Measurements from ENCODE around the gene KRTAP4-2.
"Not testable (repeated sequence)": the region's sequence is repeated elsewhere in the genome, so short reads cannot be mapped to it uniquely, and the experiment has no call there.

The KRTAP4-2 gene

DNA sequence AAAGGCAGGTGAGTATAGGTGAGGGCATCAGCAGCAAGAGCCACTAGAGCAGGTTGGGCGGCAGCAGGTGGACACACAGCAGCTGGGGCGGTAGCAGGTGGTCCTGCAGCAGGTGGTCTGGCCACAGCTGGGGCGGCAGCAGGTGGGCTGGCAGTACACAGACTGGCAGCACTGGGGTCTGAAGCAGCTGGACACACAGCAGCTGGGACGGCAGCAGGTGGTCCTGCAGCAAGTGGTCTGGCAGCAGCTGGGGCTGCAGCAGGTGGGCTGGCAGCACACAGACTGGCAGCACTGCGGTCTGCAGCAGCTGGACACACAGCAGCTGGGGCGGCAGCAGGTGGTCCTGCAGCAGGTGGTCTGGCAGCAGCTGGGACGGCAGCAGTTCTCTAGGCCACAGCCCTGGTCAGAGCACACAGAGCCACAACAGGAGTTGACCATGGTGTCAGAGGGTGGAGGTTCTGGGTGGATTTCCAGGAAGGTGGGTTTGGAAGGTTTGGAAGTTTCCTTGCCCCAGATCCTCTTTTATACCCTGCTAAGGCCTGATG, at the start of gene KRTAP4-2:
Gene KRTAP4-2, minus strand, starts transcription at position 495 of the 545 bp plus-strand sequence. Its CDS starts 57 bp downstream, at position 438.
- peaks cover 0 to 5% of the 10 kb centered on the region in 2 donors for H3K4me1 ChIP-seq (ENCODE audit: control insufficient read depth in 1 of 2, insufficient read depth in 2 of 2, low read length in 2 of 2)
- H3K9ac ChIP-seq (ENCODE audit: low read depth in 1 of 2, low read length in 2 of 2), result no peak within 1 kb of the TSS
- H3K27me3 ChIP-seq (ENCODE audit: control insufficient read depth in 1 of 2, insufficient read depth in 2 of 2, low read length in 2 of 2), result peaks cover 4 to 23% of the 10 kb centered on the region in 2 donors
- no peak within 1 kb of the TSS for H3K27ac ChIP-seq (ENCODE audit: low read depth, low read length)
- no peak within 1 kb of the TSS for H3K4me3 ChIP-seq (ENCODE audit: low read depth in 1 of 2, low read length in 2 of 2)
- H3K36me3 ChIP-seq (ENCODE audit: control insufficient read depth in 1 of 2, insufficient read depth in 2 of 2, low read length in 2 of 2), result no peaks in the 10 kb centered on the region
- H3K9me3 ChIP-seq (ENCODE audit: control insufficient read depth in 1 of 2, low read length in 2 of 2), result no peaks in the 10 kb centered on the region

DNA sequence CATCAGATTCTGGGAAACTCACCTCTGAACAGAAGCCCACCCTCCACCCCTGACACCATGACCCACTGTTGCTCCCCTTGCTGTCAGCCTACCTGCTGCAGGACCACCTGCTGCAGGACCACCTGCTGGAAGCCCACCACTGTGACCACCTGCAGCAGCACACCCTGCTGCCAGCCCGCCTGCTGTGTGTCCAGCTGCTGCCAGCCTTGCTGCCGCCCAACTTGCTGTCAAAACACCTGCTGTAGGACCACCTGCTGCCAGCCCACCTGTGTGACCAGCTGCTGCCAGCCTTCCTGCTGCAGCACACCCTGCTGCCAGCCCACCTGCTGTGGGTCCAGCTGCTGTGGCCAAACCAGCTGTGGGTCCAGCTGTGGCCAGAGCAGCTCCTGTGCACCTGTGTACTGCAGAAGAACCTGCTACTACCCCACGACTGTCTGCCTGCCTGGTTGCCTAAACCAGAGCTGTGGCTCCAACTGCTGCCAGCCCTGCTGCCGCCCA, 48.6 kb upstream of the KRTAP4-2 start, which contains the start of gene KRTAP9-2:
Gene KRTAP9-2, plus strand, starts transcription at position 51 of the 498 bp plus-strand sequence. Its CDS starts 7 bp downstream, at position 58.
- not testable (repeated sequence) for H3K4me1 ChIP-seq (ENCODE audit: control insufficient read depth in 1 of 2, insufficient read depth in 2 of 2, low read length in 2 of 2); H3K9ac ChIP-seq (ENCODE audit: low read depth in 1 of 2, low read length in 2 of 2); H3K4me3 ChIP-seq (ENCODE audit: low read depth in 1 of 2, low read length in 2 of 2); H3K9me3 ChIP-seq (ENCODE audit: control insufficient read depth in 1 of 2, low read length in 2 of 2); H3K27ac ChIP-seq (ENCODE audit: low read depth, low read length); H3K36me3 ChIP-seq (ENCODE audit: control insufficient read depth in 1 of 2, insufficient read depth in 2 of 2, low read length in 2 of 2); H3K27me3 ChIP-seq (ENCODE audit: control insufficient read depth in 1 of 2, insufficient read depth in 2 of 2, low read length in 2 of 2)

DNA sequence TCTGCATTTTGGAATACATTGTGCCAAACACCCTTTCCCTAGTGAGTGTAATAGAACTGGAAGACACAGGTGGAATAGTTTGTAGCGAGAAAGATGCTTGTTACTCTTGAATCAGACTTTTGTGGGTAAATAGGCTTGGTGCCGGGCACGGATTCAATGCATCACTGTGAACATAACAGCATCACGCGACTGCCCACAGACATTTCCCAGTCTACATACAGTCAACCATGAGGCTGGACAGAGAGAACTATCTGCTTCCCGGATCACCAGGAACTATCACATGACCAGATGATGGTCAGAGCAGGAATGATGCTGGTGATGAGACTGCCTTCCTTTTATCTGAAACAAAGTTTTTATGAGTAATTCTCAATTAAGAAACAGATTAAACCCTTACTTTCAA, 48.0 kb upstream of the KRTAP4-2 start:
- no peak overlapping the region for H3K4me3 ChIP-seq (ENCODE audit: low read depth in 1 of 2, low read length in 2 of 2)
- no peaks in the 10 kb centered on the region for H3K9me3 ChIP-seq (ENCODE audit: control insufficient read depth in 1 of 2, low read length in 2 of 2)
- H3K27ac ChIP-seq (ENCODE audit: low read depth, low read length), result no peak overlapping the region

DNA sequence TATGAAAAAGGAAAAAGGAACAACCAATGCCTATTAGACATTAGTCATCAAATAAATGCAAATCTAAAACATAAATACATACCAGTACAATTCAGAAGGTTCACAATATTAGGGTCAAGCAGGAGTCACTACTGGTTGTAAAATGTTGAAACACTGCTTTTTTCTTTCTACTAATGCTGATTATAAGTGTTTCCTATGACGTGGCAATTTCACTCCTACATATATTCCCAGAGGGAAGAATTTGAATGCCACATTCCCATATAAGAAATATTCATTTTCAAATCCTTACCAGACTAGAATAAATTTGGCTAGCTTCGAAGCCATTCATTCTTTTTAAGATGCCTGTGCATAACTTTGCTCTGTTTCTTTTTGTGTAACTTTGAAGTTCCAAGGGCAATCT, 45.8 kb upstream of the KRTAP4-2 start:
- H3K9me3 ChIP-seq (ENCODE audit: control insufficient read depth in 1 of 2, low read length in 2 of 2), result no peaks in the 10 kb centered on the region
- no peak overlapping the region for H3K4me3 ChIP-seq (ENCODE audit: low read depth in 1 of 2, low read length in 2 of 2)
- H3K27ac ChIP-seq (ENCODE audit: low read depth, low read length), result no peak overlapping the region
- no peaks in the 10 kb centered on the region for H3K4me1 ChIP-seq (ENCODE audit: control insufficient read depth in 1 of 2, insufficient read depth in 2 of 2, low read length in 2 of 2)
- no peak overlapping the region for H3K9ac ChIP-seq (ENCODE audit: low read depth in 1 of 2, low read length in 2 of 2)
- peaks cover 0 to 6% of the 10 kb centered on the region in 2 donors for H3K27me3 ChIP-seq (ENCODE audit: control insufficient read depth in 1 of 2, insufficient read depth in 2 of 2, low read length in 2 of 2)
- no peaks in the 10 kb centered on the region for H3K36me3 ChIP-seq (ENCODE audit: control insufficient read depth in 1 of 2, insufficient read depth in 2 of 2, low read length in 2 of 2)

More for the DNA sequence above, 48.0 kb upstream of the KRTAP4-2 start:
- Histone ChIP-seq H3K9ac (ENCODE audit: low read depth in 1 of 2, low read length in 2 of 2) (no peak overlapping the region), H3K4me1 (ENCODE audit: control insufficient read depth in 1 of 2, insufficient read depth in 2 of 2, low read length in 2 of 2) (no peaks in the 10 kb centered on the region), H3K36me3 (ENCODE audit: control insufficient read depth in 1 of 2, insufficient read depth in 2 of 2, low read length in 2 of 2) (no peaks in the 10 kb centered on the region), H3K27me3 (ENCODE audit: control insufficient read depth in 1 of 2, insufficient read depth in 2 of 2, low read length in 2 of 2) (peaks cover 0 to 6% of the 10 kb centered on the region in 2 donors)

DNA sequence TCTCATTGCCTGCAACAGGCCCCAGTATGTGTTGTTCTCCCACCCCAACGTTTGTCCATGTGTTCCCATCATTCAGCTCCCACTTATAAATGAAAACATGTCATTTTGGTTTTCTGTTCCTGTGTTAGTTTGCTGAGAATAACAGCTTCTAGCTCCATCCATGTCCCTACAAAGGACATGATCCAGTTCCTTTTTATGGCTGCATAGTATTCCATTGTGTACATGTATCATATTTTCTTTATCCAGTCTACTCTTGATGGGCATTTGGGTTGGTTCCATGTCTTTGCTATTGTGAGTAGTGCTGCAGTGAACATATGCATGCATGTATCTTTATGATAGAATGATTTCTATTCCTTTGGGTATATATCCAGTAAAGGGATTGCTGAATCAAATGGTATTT, 37.7 kb upstream of the KRTAP4-2 start:
- no peaks in the 10 kb centered on the region for H3K4me1 ChIP-seq (ENCODE audit: control insufficient read depth in 1 of 2, insufficient read depth in 2 of 2, low read length in 2 of 2)
- H3K9ac ChIP-seq (ENCODE audit: low read depth in 1 of 2, low read length in 2 of 2), result no peak overlapping the region
- H3K27me3 ChIP-seq (ENCODE audit: control insufficient read depth in 1 of 2, insufficient read depth in 2 of 2, low read length in 2 of 2), result peaks cover 0 to 8% of the 10 kb centered on the region in 2 donors
- no peak overlapping the region for H3K27ac ChIP-seq (ENCODE audit: low read depth, low read length)
- H3K36me3 ChIP-seq (ENCODE audit: control insufficient read depth in 1 of 2, insufficient read depth in 2 of 2, low read length in 2 of 2), result no peaks in the 10 kb centered on the region
- no peak overlapping the region for H3K4me3 ChIP-seq (ENCODE audit: low read depth in 1 of 2, low read length in 2 of 2)
- H3K9me3 ChIP-seq (ENCODE audit: control insufficient read depth in 1 of 2, low read length in 2 of 2), result no peaks in the 10 kb centered on the region

GRCh38 chr17:41212524-41213169, 34.6 kb upstream of the KRTAP4-2 start:
- Histone ChIP-seq H3K27ac (ENCODE audit: low read depth, low read length) (no peak overlapping the region), H3K4me1 (ENCODE audit: control insufficient read depth in 1 of 2, insufficient read depth in 2 of 2, low read length in 2 of 2) (no peaks in the 10 kb centered on the region), H3K36me3 (ENCODE audit: control insufficient read depth in 1 of 2, insufficient read depth in 2 of 2, low read length in 2 of 2) (no peaks in the 10 kb centered on the region), H3K9ac (ENCODE audit: low read depth in 1 of 2, low read length in 2 of 2) (no peak overlapping the region), H3K4me3 (ENCODE audit: low read depth in 1 of 2, low read length in 2 of 2) (no peak overlapping the region), H3K27me3 (ENCODE audit: control insufficient read depth in 1 of 2, insufficient read depth in 2 of 2, low read length in 2 of 2) (peaks cover 3 to 12% of the 10 kb centered on the region in 2 donors), H3K9me3 (ENCODE audit: control insufficient read depth in 1 of 2, low read length in 2 of 2) (no peaks in the 10 kb centered on the region)

- peaks cover 5 to 12% of the 10 kb centered on the region in 2 donors for H3K27me3 ChIP-seq (ENCODE audit: control insufficient read depth in 1 of 2, insufficient read depth in 2 of 2, low read length in 2 of 2)
- H3K4me1 ChIP-seq (ENCODE audit: control insufficient read depth in 1 of 2, insufficient read depth in 2 of 2, low read length in 2 of 2), result no peaks in the 10 kb centered on the region
- no peak overlapping the region for H3K4me3 ChIP-seq (ENCODE audit: low read depth in 1 of 2, low read length in 2 of 2)
- H3K9me3 ChIP-seq (ENCODE audit: control insufficient read depth in 1 of 2, low read length in 2 of 2), result no peaks in the 10 kb centered on the region
- H3K9ac ChIP-seq (ENCODE audit: low read depth in 1 of 2, low read length in 2 of 2), result no peak overlapping the region
- no peak overlapping the region for H3K27ac ChIP-seq (ENCODE audit: low read depth, low read length)
- H3K36me3 ChIP-seq (ENCODE audit: control insufficient read depth in 1 of 2, insufficient read depth in 2 of 2, low read length in 2 of 2), result no peaks in the 10 kb centered on the region
Measured at GRCh38 chr17:41211845-41212466, 33.9 kb upstream of the KRTAP4-2 start.

DNA sequence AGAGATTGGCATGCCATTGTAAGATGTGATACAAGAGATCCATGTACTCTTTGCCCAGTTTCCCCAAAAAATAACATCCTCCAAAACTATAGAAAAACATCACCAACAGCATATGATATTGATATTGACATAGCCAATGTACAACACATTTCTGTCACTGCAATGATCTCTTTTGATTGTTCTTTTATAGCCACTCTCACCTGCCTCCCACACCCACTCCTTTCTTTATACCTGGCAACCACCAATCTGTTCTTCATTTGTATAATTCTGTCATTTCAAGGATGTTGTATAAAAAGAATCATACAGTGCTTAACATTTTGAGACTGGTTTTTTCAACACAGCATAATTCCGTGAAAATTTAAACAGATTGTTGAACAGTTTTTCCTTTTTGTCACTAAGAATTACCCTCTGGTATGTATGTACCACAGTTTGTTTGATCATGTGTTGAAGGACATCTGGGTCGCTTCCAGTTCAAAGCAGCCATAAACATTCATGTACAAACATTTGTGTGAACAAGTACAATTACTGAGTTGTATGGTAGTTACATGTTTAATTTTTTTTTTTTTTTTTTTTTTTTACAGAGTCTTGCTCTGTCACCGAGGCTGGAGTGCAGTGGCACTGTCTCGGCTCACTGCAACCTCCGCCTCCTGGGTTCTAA, 21.5 kb upstream of the KRTAP4-2 start:
- Histone ChIP-seq H3K27ac (ENCODE audit: low read depth, low read length) (no peak overlapping the region), H3K4me3 (ENCODE audit: low read depth in 1 of 2, low read length in 2 of 2) (no peak overlapping the region)

DNA sequence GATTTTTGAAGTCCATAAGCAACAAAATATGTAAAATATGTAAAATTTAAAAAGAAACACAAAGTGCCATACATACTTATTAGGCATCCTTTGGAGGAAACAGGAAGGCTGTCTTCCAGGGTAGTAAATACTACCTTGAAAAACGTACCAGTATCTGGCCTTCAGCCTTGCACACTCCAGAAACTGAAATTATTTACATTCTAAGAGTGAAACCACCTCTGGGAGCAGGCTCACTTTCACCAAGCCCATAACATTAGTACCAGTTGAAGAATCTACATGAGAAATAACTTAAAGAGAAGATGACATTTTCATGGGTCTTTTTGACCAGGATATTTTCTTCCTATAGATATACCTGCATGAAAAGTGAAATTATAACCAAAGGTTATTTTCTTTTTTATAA, 18.0 kb upstream of the KRTAP4-2 start:
- Histone ChIP-seq H3K4me1 (ENCODE audit: control insufficient read depth in 1 of 2, insufficient read depth in 2 of 2, low read length in 2 of 2) (no peaks in the 10 kb centered on the region), H3K36me3 (ENCODE audit: control insufficient read depth in 1 of 2, insufficient read depth in 2 of 2, low read length in 2 of 2) (no peaks in the 10 kb centered on the region), H3K27me3 (ENCODE audit: control insufficient read depth in 1 of 2, insufficient read depth in 2 of 2, low read length in 2 of 2) (peaks cover 0 to 6% of the 10 kb centered on the region in 2 donors), H3K4me3 (ENCODE audit: low read depth in 1 of 2, low read length in 2 of 2) (no peak overlapping the region), H3K9me3 (ENCODE audit: control insufficient read depth in 1 of 2, low read length in 2 of 2) (no peaks in the 10 kb centered on the region), H3K27ac (ENCODE audit: low read depth, low read length) (no peak overlapping the region), H3K9ac (ENCODE audit: low read depth in 1 of 2, low read length in 2 of 2) (no peak overlapping the region)

More for the DNA sequence above, 21.5 kb upstream of the KRTAP4-2 start:
- H3K36me3 ChIP-seq (ENCODE audit: control insufficient read depth in 1 of 2, insufficient read depth in 2 of 2, low read length in 2 of 2), result no peaks in the 10 kb centered on the region
- H3K9ac ChIP-seq (ENCODE audit: low read depth in 1 of 2, low read length in 2 of 2), result no peak overlapping the region
- no peaks in the 10 kb centered on the region for H3K9me3 ChIP-seq (ENCODE audit: control insufficient read depth in 1 of 2, low read length in 2 of 2)
- no peaks in the 10 kb centered on the region for H3K4me1 ChIP-seq (ENCODE audit: control insufficient read depth in 1 of 2, insufficient read depth in 2 of 2, low read length in 2 of 2)
- no peaks in the 10 kb centered on the region for H3K27me3 ChIP-seq (ENCODE audit: control insufficient read depth in 1 of 2, insufficient read depth in 2 of 2, low read length in 2 of 2)

- Histone ChIP-seq H3K27me3 (ENCODE audit: control insufficient read depth in 1 of 2, insufficient read depth in 2 of 2, low read length in 2 of 2) (peaks cover 18 to 22% of the 10 kb centered on the region in 2 donors), H3K9me3 (ENCODE audit: control insufficient read depth in 1 of 2, low read length in 2 of 2) (no peaks in the 10 kb centered on the region), H3K4me1 (ENCODE audit: control insufficient read depth in 1 of 2, insufficient read depth in 2 of 2, low read length in 2 of 2) (no peaks in the 10 kb centered on the region), H3K4me3 (ENCODE audit: low read depth in 1 of 2, low read length in 2 of 2) (no peak overlapping the region), H3K9ac (ENCODE audit: low read depth in 1 of 2, low read length in 2 of 2) (no peak overlapping the region), H3K36me3 (ENCODE audit: control insufficient read depth in 1 of 2, insufficient read depth in 2 of 2, low read length in 2 of 2) (no peaks in the 10 kb centered on the region), H3K27ac (ENCODE audit: low read depth, low read length) (no peak overlapping the region)
Measured at GRCh38 chr17:41190328-41190727, 12.3 kb upstream of the KRTAP4-2 start.

Data from duodenal mucosa (tissue), 2 donors.